NB4 (cell line): ENCODE results near the gene SRBD1.

Source experiments
- DNase-seq: peaks from one replicate; pipeline ENCODE4 v3.0.0; 2010; ENCODE audit warnings: low read depth
- H3K4me3 ChIP-seq: one replicate; pipeline ENCODE4 v1.5.1; 2011; ENCODE audit warnings: mild to moderate bottlenecking, low read depth, low read length, moderate library complexity
- MAX ChIP-seq: IDR thresholded peaks from 2 replicates; pipeline ENCODE4 v1.6.1; 2011; ENCODE audit warnings: low read depth, low read length
- MYC ChIP-seq: IDR thresholded peaks from 2 replicates; pipeline ENCODE4 v1.6.1; 2011; ENCODE audit warnings: low read depth, low read length
- POLR2A ChIP-seq: IDR thresholded peaks from 2 replicates; pipeline ENCODE4 v1.6.1; 2011; ENCODE audit warnings: mild to moderate bottlenecking; ENCODE audit not compliant: insufficient read length; ENCODE audit errors: extremely low read depth
- TF ChIP-seq, protein P1 (sequence below): IDR thresholded peaks from one replicate; pipeline ENCODE4 v1.5.1; 2012; ENCODE audit warnings: low read depth, low read length

Gene SRBD1

GRCh38 chr2:45551862-45552261 is 59.2 kb downstream of the SRBD1 start:
- TF ChIP-seq MAX (no peak), MYC (no peak), POLR2A (no peak)
- TF ChIP-seq, protein P1, sequence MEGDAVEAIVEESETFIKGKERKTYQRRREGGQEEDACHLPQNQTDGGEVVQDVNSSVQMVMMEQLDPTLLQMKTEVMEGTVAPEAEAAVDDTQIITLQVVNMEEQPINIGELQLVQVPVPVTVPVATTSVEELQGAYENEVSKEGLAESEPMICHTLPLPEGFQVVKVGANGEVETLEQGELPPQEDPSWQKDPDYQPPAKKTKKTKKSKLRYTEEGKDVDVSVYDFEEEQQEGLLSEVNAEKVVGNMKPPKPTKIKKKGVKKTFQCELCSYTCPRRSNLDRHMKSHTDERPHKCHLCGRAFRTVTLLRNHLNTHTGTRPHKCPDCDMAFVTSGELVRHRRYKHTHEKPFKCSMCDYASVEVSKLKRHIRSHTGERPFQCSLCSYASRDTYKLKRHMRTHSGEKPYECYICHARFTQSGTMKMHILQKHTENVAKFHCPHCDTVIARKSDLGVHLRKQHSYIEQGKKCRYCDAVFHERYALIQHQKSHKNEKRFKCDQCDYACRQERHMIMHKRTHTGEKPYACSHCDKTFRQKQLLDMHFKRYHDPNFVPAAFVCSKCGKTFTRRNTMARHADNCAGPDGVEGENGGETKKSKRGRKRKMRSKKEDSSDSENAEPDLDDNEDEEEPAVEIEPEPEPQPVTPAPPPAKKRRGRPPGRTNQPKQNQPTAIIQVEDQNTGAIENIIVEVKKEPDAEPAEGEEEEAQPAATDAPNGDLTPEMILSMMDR, result no peak
- DNase-seq, result no peak
- H3K4me3 ChIP-seq, result no peak overlapping the region

GRCh38 chr2:45545943-45546342 is 65.1 kb downstream of the SRBD1 start:
- peak; percentile 36 for DNase-seq
- TF ChIP-seq MYC, result no peak
- TF ChIP-seq POLR2A, result no peak
- TF ChIP-seq MAX, result no peak
- TF ChIP-seq, protein P1, result no peak
- no peak overlapping the region for H3K4me3 ChIP-seq

DNA sequence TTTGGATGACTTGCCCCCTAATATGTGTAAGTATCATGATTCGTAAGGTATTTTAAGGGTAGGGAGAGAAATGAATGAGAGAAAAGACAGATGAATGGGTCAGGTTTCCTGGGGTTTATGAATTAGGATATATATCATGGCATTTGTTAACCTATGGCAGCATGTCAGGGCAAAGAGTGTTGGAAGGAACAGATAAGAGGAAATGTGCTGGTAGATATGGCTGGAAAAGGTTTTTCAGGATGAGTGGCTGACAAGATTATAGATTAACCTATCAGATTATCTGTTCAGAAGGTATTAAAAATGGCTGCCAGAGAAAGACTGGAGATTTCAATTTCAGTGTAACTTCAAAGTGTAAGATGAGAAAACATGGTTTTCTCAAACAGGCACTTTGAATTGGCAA is 67.8 kb downstream of the SRBD1 start:
- H3K4me3 ChIP-seq, result no peak overlapping the region
- TF ChIP-seq POLR2A (no peak), MAX (no peak), MYC (no peak)
- TF ChIP-seq, protein P1, result no peak

GRCh38 chr2:45542013-45542412 is 69.1 kb downstream of the SRBD1 start:
- TF ChIP-seq, protein P1, result no peak
- TF ChIP-seq MAX (no peak), POLR2A (no peak), MYC (no peak)
- no peak overlapping the region for H3K4me3 ChIP-seq
- no peak for DNase-seq

More for the DNA sequence above, 67.8 kb downstream of the SRBD1 start:
- DNase-seq, result no peak

DNA sequence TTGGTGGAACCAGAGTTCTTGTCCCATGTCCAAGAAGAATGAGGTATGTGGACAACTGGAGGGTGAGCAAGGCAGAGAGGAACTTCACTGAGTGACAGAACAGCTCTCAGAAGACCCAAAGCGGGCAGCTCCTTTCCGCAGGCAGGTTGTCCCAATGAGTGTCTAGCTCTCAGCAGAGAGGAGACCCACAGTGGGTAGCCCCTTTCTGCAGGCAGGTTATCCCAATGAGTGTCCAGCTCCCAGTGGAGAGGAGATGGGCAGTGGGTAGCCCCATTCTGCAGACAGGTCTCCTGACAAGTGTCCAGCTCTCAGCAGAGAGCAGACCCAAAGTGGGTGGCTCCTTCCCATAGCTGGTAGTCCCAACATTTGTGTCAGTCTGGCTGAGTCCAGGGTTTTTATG is 69.6 kb downstream of the SRBD1 start:
- TF ChIP-seq MAX, result no peak
- TF ChIP-seq MYC, result no peak
- TF ChIP-seq, protein P1, result no peak
- TF ChIP-seq POLR2A, result no peak
- peak; percentile 8 for DNase-seq
- no peak overlapping the region for H3K4me3 ChIP-seq

DNA sequence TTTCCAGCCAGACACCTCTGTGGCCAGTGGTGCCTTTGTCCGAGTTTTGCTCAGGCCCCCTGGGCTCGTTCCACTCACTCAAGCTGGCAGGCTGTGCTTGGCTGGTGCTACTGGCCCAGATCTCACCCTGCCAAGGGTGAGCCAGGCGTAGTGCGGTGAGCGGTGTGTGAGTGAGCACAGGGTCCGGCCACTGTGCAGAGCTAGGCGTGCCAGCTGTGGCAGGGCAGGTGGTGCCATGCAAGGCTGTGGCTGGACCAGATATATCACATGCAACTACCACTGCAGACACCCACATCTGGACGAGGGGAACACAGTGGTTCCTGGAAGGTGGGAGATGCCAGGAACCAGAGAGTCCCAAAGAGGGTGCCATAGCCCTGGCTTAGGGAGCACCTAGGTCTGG is 70.1 kb downstream of the SRBD1 start:
- no peak for TF ChIP-seq MAX
- TF ChIP-seq POLR2A, result no peak
- TF ChIP-seq MYC, result no peak
- TF ChIP-seq, protein P1, result no peak
- DNase-seq, result no peak
- H3K4me3 ChIP-seq, result no peak overlapping the region
